BLaER1 (cell line): ENCODE data around the gene ELMO1.

Experiments
- H3K27ac ChIP-seq: shearing (Covaris generic); formaldehyde crosslinking; 2 replicates; pipeline ENCODE4 v1.8.1; 2022
- H3K27me3 ChIP-seq: shearing (Covaris generic); formaldehyde crosslinking; 2 replicates; pipeline ENCODE4 v1.8.1; 2022
- H3K36me3 ChIP-seq: shearing (Covaris generic); formaldehyde crosslinking; 2 replicates; pipeline ENCODE4 v1.8.1; 2022
- H3K4me1 ChIP-seq: shearing (Covaris generic); formaldehyde crosslinking; 2 replicates; pipeline ENCODE4 v1.8.1; 2022
- H3K4me2 ChIP-seq: shearing (Covaris generic); formaldehyde crosslinking; 2 replicates; pipeline ENCODE4 v1.8.1; 2022
- H3K4me3 ChIP-seq: shearing (Covaris generic); formaldehyde crosslinking; 2 replicates; pipeline ENCODE4 v1.8.1; 2022
- H3K9ac ChIP-seq: shearing (Covaris generic); formaldehyde crosslinking; 2 replicates; pipeline ENCODE4 v1.8.1; 2022
- H3K9me3 ChIP-seq: shearing (Covaris generic); formaldehyde crosslinking; 2 replicates; pipeline ENCODE4 v1.8.1; 2022
- H4K20me1 ChIP-seq: shearing (Covaris generic); formaldehyde crosslinking; 2 replicates; pipeline ENCODE4 v1.8.1; 2022
- Cebpa-rat ChIP-seq: shearing (Covaris generic); IDR thresholded peaks from 2 replicates; pipeline ENCODE4 v1.8.1; 2022

ELMO1 gene

GRCh38 chr7:37395618-37396259 is 52.9 kb downstream of the ELMO1 start:
- H3K9me3 ChIP-seq: no peaks in the 10 kb centered on the region
- H3K36me3 ChIP-seq: no peaks in the 10 kb centered on the region
- no peaks in the 10 kb centered on the region for H3K27me3 ChIP-seq
- H3K4me1 ChIP-seq: peaks cover 17% of the 10 kb centered on the region
- no peaks in the 10 kb centered on the region; the same call in 1 of the 2 replicates for H4K20me1 ChIP-seq
- H3K4me3 ChIP-seq: no peak overlapping the region
- no peak overlapping the region for H3K9ac ChIP-seq
- no peak overlapping the region for H3K4me2 ChIP-seq
- TF ChIP-seq Cebpa-rat: no peak
- no peak overlapping the region for H3K27ac ChIP-seq

- H3K27ac ChIP-seq: no peak overlapping the region
- no peaks in the 10 kb centered on the region for H3K27me3 ChIP-seq
- no peak for TF ChIP-seq Cebpa-rat
- no peak overlapping the region for H3K9ac ChIP-seq
- no peak overlapping the region for H3K4me3 ChIP-seq
- H3K4me1 ChIP-seq: peaks cover 17% of the 10 kb centered on the region
- peaks cover 7% of the 10 kb centered on the region; the same call in 1 of the 2 replicates for H4K20me1 ChIP-seq
- H3K4me2 ChIP-seq: no peak overlapping the region
- no peaks in the 10 kb centered on the region for H3K36me3 ChIP-seq
- no peaks in the 10 kb centered on the region for H3K9me3 ChIP-seq
These were observed 54.5 kb downstream of the ELMO1 start for GRCh38 chr7:37394158-37394557.

GRCh38 chr7:37393476-37393875 is 55.2 kb downstream of the ELMO1 start:
- Histone ChIP-seq H3K27me3 (no peaks in the 10 kb centered on the region), H3K4me2 (no peak overlapping the region), H3K4me3 (no peak overlapping the region), H3K4me1 (peaks cover 17% of the 10 kb centered on the region), H3K9ac (no peak overlapping the region), H3K9me3 (no peaks in the 10 kb centered on the region), H4K20me1 (peaks cover 7% of the 10 kb centered on the region; the same call in 1 of the 2 replicates), H3K36me3 (no peaks in the 10 kb centered on the region), H3K27ac (no peak overlapping the region)
- no peak for TF ChIP-seq Cebpa-rat

GRCh38 chr7:37392673-37393017 is 56.0 kb downstream of the ELMO1 start:
- no peak overlapping the region for H3K9ac ChIP-seq
- H3K36me3 ChIP-seq: no peaks in the 10 kb centered on the region
- H3K9me3 ChIP-seq: no peaks in the 10 kb centered on the region
- H3K4me1 ChIP-seq: peaks cover 17% of the 10 kb centered on the region
- no peak overlapping the region for H3K27ac ChIP-seq
- H3K27me3 ChIP-seq: no peaks in the 10 kb centered on the region
- 0 out of 2 replicates have a peak, but pooled peaks cover 7% of the 10 kb centered on the region for H4K20me1 ChIP-seq
- no peak for TF ChIP-seq Cebpa-rat
- peak overlapping the region; percentile 32 for H3K4me2 ChIP-seq
- no peak overlapping the region for H3K4me3 ChIP-seq

DNA sequence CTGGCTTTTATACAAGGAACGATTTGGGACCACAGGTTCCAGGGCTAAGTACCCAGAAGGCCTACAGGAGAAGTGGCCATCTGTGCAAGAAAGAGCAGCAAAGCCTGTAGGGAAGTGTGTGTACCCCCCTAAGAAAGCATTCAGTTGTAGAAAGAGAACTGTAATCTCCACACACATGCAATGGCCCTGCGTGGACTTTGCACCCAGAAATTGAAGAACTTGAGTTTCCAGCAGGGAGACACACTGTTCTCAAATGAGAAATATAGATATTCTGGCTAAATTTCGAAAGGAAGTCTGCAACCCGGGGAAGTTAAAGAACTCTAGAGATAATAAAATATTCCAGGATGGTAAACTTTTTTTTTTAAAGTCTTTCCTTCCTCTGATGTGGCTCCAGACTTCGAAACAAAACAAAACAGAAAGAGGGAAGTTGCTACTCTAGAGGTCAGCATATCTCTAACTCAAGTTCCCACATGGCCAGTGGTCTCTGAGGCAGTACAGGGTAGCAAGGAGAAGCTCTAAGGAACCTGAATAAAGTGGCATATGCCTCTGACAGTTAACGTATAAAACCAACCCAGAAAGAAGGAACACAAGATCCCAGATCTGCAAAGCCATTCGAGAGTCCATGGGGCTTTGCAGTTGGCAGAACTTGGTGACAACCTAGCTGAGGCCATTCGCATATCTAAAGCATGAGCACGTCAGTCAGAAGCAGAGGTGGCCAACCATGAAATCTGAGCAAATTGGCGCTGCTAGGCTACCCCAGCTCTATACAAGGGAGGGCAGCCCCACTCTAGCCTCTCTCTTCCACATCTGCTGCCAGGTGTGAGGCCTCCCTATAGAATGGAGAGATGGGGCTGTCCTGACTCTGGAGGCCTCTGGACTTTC is 56.6 kb downstream of the ELMO1 start:
- Histone ChIP-seq H3K4me2 (peak overlapping the region; percentile 32), H3K27ac (no peak overlapping the region), H3K4me3 (no peak overlapping the region), H3K9me3 (no peaks in the 10 kb centered on the region), H3K36me3 (no peaks in the 10 kb centered on the region), H4K20me1 (0 out of 2 replicates have a peak, but pooled peaks cover 7% of the 10 kb centered on the region), H3K9ac (no peak overlapping the region), H3K27me3 (no peaks in the 10 kb centered on the region), H3K4me1 (peaks cover 17% of the 10 kb centered on the region)
- no peak for TF ChIP-seq Cebpa-rat

DNA sequence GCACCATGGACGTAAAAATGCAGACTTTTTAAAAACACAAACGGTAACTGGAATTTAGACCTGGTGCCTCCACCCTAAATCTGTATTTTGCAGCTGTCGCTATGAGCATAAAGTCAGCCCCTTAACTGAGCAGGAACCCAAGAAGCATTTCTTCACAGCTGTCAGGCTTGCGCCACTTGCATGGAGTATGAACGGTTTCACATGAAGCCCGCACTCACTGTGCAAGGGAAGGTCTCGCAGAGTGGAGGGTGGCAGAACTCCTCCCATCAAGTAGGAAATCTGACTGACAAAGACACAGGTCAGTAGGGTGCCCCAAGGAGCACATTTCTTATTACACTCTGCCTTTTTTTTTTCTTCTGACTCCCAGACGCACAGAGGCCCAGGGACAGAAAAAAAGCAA is 58.5 kb downstream of the ELMO1 start:
- H3K9me3 ChIP-seq: no peaks in the 10 kb centered on the region
- H3K27ac ChIP-seq: no peak overlapping the region
- H3K4me2 ChIP-seq: no peak overlapping the region
- H3K4me3 ChIP-seq: no peak overlapping the region
- H4K20me1 ChIP-seq: 0 out of 2 replicates have a peak, but pooled peaks cover 7% of the 10 kb centered on the region
- TF ChIP-seq Cebpa-rat: no peak
- peaks cover 27% of the 10 kb centered on the region for H3K4me1 ChIP-seq
- H3K9ac ChIP-seq: no peak overlapping the region
- H3K27me3 ChIP-seq: no peaks in the 10 kb centered on the region
- no peaks in the 10 kb centered on the region for H3K36me3 ChIP-seq

DNA sequence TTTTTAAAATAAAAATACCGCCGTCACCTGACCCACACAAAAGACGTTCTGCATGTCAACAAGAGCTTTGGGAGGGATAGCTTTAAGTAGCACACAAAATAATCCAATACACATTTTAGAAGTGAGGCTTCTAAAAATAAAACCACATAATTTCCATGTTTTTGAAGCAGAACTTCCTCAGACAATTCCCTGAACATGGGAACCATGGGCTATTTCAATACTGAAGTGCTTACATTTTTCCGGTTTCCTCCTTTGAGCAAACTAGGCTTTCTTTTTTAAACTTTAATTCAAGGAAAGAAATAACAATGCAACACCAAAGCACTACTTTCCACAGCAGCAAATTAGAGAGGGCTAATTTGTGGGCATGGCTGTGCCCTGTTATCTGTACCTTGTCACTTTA is 59.9 kb downstream of the ELMO1 start:
- Histone ChIP-seq H3K36me3 (no peaks in the 10 kb centered on the region), H3K4me1 (peaks cover 27% of the 10 kb centered on the region), H3K9ac (no peak overlapping the region), H3K4me3 (no peak overlapping the region), H3K4me2 (no peak overlapping the region), H3K9me3 (no peaks in the 10 kb centered on the region), H3K27ac (no peak overlapping the region), H3K27me3 (no peaks in the 10 kb centered on the region), H4K20me1 (0 out of 2 replicates have a peak, but pooled peaks cover 7% of the 10 kb centered on the region)
- no peak for TF ChIP-seq Cebpa-rat

- H3K36me3 ChIP-seq: no peaks in the 10 kb centered on the region
These were observed 62.9 kb downstream of the ELMO1 start for GRCh38 chr7:37385787-37386186.

DNA sequence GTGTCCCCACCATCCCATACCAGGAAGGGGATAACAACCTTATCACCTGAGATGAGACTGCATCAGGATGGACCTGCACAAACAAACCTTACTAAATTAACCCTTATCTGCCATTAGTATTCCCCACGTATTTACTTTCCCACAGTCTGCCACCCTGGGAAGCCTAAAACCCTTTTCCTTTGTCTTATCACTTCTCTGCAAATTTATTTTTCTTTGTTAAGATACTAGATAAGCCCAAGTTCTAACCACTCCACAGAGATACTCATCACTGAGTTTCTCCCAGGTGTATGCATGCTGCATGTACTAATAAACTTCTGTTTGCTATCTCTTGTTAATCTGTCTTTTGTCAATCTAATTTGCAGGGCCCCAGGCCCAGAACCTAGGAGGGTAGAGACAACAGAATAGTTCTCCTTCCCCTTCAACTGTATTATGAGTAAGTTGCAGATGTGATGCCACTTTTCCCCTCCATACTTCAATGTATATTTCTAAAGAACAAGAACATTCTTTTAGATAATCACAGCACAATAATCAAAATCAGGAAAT is 66.0 kb downstream of the ELMO1 start:
- Histone ChIP-seq H3K9me3 (peaks cover 11% of the 10 kb centered on the region), H3K4me1 (peaks cover 10% of the 10 kb centered on the region), H3K27me3 (no peaks in the 10 kb centered on the region), H3K36me3 (no peaks in the 10 kb centered on the region), H3K4me3 (no peak overlapping the region), H3K9ac (no peak overlapping the region), H4K20me1 (no peaks in the 10 kb centered on the region), H3K4me2 (no peak overlapping the region), H3K27ac (no peak overlapping the region)
- TF ChIP-seq Cebpa-rat: no peak

More at GRCh38 chr7:37385787-37386186, 62.9 kb downstream of the ELMO1 start:
- H3K9me3 ChIP-seq: no peaks in the 10 kb centered on the region
- no peaks in the 10 kb centered on the region for H3K27me3 ChIP-seq
- H3K9ac ChIP-seq: no peak overlapping the region
- no peak overlapping the region for H3K4me3 ChIP-seq
- H4K20me1 ChIP-seq: 0 out of 2 replicates have a peak, but pooled peaks cover 7% of the 10 kb centered on the region
- H3K4me1 ChIP-seq: peaks cover 10% of the 10 kb centered on the region
- no peak for TF ChIP-seq Cebpa-rat
- H3K4me2 ChIP-seq: peak overlapping the region; percentile 41; the same call in 1 of the 2 replicates
- H3K27ac ChIP-seq: no peak overlapping the region

DNA sequence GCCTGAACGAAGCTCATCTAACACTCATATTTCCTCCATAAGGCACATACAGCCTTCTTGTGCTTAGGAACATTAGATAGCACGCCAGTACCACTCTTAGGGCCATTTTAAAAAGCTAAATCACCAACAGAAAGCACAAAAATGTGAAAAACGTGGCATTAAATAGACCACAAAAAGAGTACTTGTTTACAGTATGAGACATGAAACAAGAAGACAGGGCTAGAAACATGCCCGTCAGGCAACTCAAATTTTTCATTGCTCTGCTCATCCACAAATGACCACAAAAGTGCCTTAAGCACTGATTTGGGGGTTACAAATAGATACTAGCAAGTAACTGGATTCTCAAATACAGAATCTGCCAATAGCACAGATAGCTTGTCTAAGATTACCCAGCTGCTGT is 67.8 kb downstream of the ELMO1 start:
- H4K20me1 ChIP-seq: no peaks in the 10 kb centered on the region
- H3K4me1 ChIP-seq: peaks cover 6% of the 10 kb centered on the region
- H3K27ac ChIP-seq: no peak overlapping the region
- H3K27me3 ChIP-seq: no peaks in the 10 kb centered on the region
- no peak overlapping the region for H3K4me3 ChIP-seq
- no peak overlapping the region for H3K4me2 ChIP-seq
- H3K36me3 ChIP-seq: peaks cover 5% of the 10 kb centered on the region; the same call in 1 of the 2 replicates
- H3K9me3 ChIP-seq: peaks cover 29% of the 10 kb centered on the region
- H3K9ac ChIP-seq: no peak overlapping the region
- no peak for TF ChIP-seq Cebpa-rat
